SJSA1 (cell line): ENCODE measurements around the gene NCK2. TPM values are rescaled to one million over a fixed set of nuclear protein-coding genes. Genes with fewer than 3 reads are reported as not detected.

Experiments used
- DNase-seq, 2 experiments: peaks; one replicate each; pipeline ENCODE4 v3.0.0-alpha.2; 2015 to 2020; ENCODE audit warnings: low spot score in 2 of 2, low read depth in 1 of 2
- H3K27ac ChIP-seq: fragments of 250-450 bp; sonication (Bioruptor Pico); 2 replicates; pipeline ENCODE4 v1.5.1; 2020; ENCODE audit warnings: mild to moderate bottlenecking, moderate library complexity
- H3K27me3 ChIP-seq: fragments of 250-450 bp; sonication (Bioruptor Pico); replicated peaks from 2 replicates; pipeline ENCODE4 v1.5.1; 2020; ENCODE audit warnings: mild to moderate bottlenecking, moderate library complexity
- H3K36me3 ChIP-seq: fragments of 250-450 bp; sonication (Bioruptor Pico); 2 replicates; pipeline ENCODE4 v1.5.1; 2020; ENCODE audit warnings: mild to moderate bottlenecking
- H3K4me1 ChIP-seq: fragments of 250-450 bp; sonication (Bioruptor Pico); replicated peaks from 2 replicates; pipeline ENCODE4 v1.6.1; 2021; ENCODE audit warnings: mild to moderate bottlenecking
- H3K4me3 ChIP-seq: fragments of 250-450 bp; sonication (Bioruptor Pico); 2 replicates; pipeline ENCODE4 v1.5.1; 2020; ENCODE audit warnings: mild to moderate bottlenecking
- H3K9me3 ChIP-seq: fragments of 250-450 bp; sonication (Bioruptor Pico); replicated peaks from 2 replicates; pipeline ENCODE4 v1.5.1; 2020; ENCODE audit warnings: mild to moderate bottlenecking
- total RNA-seq: library from RNA; depleted of rRNA; stranded (reverse); fragments of >200 nt; shearing (Covaris generic); gene quantifications from 2 replicates; pipeline ENCODE4 v1.2.3, GENCODE V29; 2014

Gene NCK2
- total RNA-seq, 1 experiment from 2014 or later = 47.1 TPM

DNA sequence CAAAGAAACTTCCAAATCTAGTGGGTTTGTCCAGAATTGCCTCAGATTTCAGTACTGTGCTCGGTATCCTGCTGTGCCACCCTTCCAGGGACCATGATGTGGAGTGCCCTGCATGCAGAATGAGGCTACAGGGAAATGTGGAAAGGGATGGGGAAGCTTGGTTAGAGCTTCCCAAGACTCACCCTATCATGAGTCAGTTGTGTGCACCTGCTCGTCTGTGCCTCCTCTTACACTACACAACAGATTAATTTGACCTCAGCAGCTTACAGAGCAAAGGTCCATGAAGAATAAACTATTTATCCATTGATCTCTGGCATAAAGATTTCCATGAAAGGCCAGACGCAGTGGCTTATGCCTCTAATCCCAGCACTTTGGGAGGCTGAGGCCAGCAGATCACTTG lies 21.3 kb upstream of the NCK2 start:
- Histone ChIP-seq H3K27ac (no peak overlapping the region), H3K4me1 (no peaks in the 10 kb centered on the region), H3K27me3 (no peaks in the 10 kb centered on the region), H3K9me3 (no peaks in the 10 kb centered on the region), H3K4me3 (no peak overlapping the region), H3K36me3 (no peaks in the 10 kb centered on the region)
- DNase-seq = no peak

DNA sequence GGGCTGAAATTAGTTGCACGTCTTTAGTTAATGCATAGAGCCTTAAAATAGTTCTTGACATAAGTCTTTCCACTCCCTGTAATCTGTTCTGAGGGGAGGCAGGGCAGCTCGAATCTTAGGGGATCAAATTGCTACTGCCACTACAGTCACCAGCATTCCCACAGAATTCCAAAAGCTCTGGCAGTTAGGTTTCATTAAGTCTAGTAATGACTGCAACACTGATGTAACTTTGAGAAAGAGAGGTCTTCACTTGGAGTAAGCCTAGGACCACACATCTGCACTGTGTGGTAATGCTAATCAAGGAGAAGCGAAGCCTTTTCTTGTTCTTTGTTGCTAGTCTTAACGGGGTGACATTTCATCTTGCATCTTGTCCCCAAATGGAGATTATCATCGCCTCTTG lies 19.3 kb upstream of the NCK2 start:
- Histone ChIP-seq H3K4me3 (no peak overlapping the region), H3K36me3 (no peaks in the 10 kb centered on the region), H3K27me3 (no peaks in the 10 kb centered on the region), H3K9me3 (no peaks in the 10 kb centered on the region), H3K27ac (no peak overlapping the region), H3K4me1 (no peaks in the 10 kb centered on the region)
- DNase-seq = no peak

DNA sequence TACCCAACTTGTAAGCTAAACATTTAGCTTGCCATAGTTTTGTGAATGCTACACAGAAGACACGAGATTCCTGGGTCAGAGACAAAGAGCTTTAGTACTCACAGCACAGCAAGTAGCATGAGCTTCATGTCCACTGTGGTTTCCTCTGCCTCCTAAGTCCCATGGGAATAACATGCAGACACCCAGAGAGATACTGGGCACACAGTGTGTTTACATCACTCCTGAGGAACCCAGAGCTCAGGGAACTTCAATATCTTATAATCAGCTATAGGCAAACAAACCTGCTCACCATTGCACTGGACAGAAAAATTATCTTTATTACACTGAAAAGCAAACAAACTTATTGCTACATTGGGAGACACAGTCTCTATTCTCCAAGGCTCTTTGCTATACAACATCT lies 14.5 kb upstream of the NCK2 start:
- Histone ChIP-seq H3K36me3 (no peaks in the 10 kb centered on the region), H3K27ac (no peak overlapping the region), H3K27me3 (no peaks in the 10 kb centered on the region), H3K4me1 (peaks cover 9% of the 10 kb centered on the region), H3K9me3 (0 out of 2 replicates have a peak, but pooled peaks cover 4% of the 10 kb centered on the region), H3K4me3 (no peak overlapping the region)
- no peak for DNase-seq

DNA sequence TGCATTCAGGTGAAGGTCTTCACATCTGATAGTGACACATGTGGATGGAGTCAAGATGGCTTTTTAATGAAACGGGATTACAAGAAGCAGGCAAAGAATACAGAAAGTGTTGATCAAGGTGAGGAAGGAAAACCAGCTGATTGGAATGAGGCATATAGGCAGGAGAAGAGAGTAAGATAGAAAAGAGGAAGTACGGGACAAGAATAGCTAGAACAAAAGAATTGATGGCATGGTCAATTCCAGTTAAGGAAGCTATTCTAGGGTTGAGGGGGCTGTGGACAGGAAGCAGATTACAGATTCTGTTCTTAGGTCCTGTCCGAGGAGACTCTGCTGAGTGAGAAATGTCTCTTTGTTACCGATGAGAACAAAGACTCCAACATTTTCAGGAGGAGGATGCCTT lies 13.2 kb upstream of the NCK2 start:
- H3K36me3 ChIP-seq = no peaks in the 10 kb centered on the region
- 0 out of 2 replicates have a peak, but pooled peaks cover 4% of the 10 kb centered on the region for H3K9me3 ChIP-seq
- no peak overlapping the region for H3K27ac ChIP-seq
- H3K4me3 ChIP-seq = no peak overlapping the region
- DNase-seq = no peak
- H3K4me1 ChIP-seq = peaks cover 16% of the 10 kb centered on the region
- H3K27me3 ChIP-seq = no peaks in the 10 kb centered on the region

GRCh38 chr2:105732101-105732500 lies 12.6 kb upstream of the NCK2 start:
- no peaks in the 10 kb centered on the region for H3K27me3 ChIP-seq
- no peak overlapping the region for H3K27ac ChIP-seq
- no peaks in the 10 kb centered on the region for H3K36me3 ChIP-seq
- peaks cover 16% of the 10 kb centered on the region for H3K4me1 ChIP-seq
- no peak overlapping the region for H3K4me3 ChIP-seq
- no peak for DNase-seq
- H3K9me3 ChIP-seq = 0 out of 2 replicates have a peak, but pooled peaks cover 4% of the 10 kb centered on the region

- Histone ChIP-seq H3K27ac (no peak overlapping the region), H3K36me3 (no peaks in the 10 kb centered on the region), H3K4me3 (no peak overlapping the region), H3K9me3 (0 out of 2 replicates have a peak, but pooled peaks cover 4% of the 10 kb centered on the region), H3K4me1 (peaks cover 16% of the 10 kb centered on the region), H3K27me3 (no peaks in the 10 kb centered on the region)
- no peak for DNase-seq
These were observed 11.6 kb upstream of the NCK2 start for GRCh38 chr2:105732955-105733607.

DNA sequence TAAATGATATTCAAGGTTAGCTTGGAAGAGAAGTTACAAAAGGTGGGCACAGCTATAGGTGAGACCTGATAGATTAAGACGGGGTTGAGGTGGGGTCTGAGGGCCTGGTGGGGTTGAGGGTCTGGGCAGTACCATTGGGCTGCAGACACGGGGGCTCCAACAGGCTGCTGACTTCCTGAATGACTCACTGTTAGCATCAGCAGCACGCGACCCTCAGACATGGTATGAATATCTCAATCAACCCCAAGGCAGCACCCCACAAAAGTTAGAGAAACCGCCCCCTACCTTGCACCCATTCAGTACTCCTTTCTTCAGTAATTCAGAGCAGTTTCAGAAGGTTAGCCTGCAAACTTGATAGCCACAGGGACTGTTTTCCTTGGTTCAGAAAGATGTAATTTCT lies 10.8 kb upstream of the NCK2 start:
- no peaks in the 10 kb centered on the region for H3K36me3 ChIP-seq
- H3K9me3 ChIP-seq = 0 out of 2 replicates have a peak, but pooled peaks cover 4% of the 10 kb centered on the region
- H3K27ac ChIP-seq = no peak overlapping the region
- no peak overlapping the region for H3K4me3 ChIP-seq
- peaks cover 16% of the 10 kb centered on the region for H3K4me1 ChIP-seq
- no peak for DNase-seq
- H3K27me3 ChIP-seq = no peaks in the 10 kb centered on the region

- peak overlapping the region; percentile 16; the same call in 1 of the 2 replicates for H3K27ac ChIP-seq
These were observed 9.8 kb upstream of the NCK2 start for GRCh38 chr2:105734762-105735538.

GRCh38 chr2:105736145-105736544 lies 8.6 kb upstream of the NCK2 start:
- H3K36me3 ChIP-seq = no peaks in the 10 kb centered on the region
- peaks cover 16% of the 10 kb centered on the region for H3K4me1 ChIP-seq
- no peak for DNase-seq
- 0 out of 2 replicates have a peak, but pooled peaks cover 4% of the 10 kb centered on the region for H3K9me3 ChIP-seq
- H3K27ac ChIP-seq = no peak overlapping the region
- no peaks in the 10 kb centered on the region for H3K27me3 ChIP-seq
- no peak overlapping the region for H3K4me3 ChIP-seq

More at GRCh38 chr2:105734762-105735538, 9.8 kb upstream of the NCK2 start:
- H3K4me1 ChIP-seq = peaks cover 16% of the 10 kb centered on the region
- H3K4me3 ChIP-seq = no peak overlapping the region
- DNase-seq = peak in 1 of 2 experiments; percentile 64
- H3K27me3 ChIP-seq = no peaks in the 10 kb centered on the region
- no peaks in the 10 kb centered on the region for H3K36me3 ChIP-seq
- 0 out of 2 replicates have a peak, but pooled peaks cover 4% of the 10 kb centered on the region for H3K9me3 ChIP-seq

DNA sequence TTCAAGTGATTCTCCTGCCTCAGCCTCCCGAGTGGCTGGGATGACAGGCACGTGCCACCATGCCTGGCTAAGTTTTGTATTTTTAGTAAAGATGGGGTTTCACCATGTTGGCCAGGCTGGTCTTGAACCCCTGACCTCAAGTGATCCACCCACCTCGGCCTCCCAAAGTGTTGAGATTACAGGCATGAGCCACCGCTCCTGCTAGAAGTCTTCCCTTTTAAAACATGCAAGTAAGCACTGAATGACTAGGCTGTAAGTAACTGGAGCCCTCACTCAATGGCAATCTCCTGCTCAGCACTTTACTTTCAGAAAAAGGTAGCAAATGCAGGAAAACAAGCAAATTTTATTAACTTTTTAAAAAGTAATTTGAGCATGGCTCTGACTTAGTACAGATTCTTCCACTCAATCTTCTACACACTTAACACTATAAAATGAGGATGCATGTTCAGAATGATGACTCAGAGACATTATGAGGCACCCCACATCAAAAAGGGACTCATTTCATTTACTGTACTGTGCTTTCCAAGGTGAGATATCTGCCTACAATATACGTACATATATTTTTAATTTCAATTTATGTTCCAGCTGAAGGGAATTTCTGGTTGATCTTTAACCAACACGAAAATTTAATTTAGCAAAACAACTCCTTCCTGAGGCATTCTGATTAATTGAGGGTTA lies 6.6 kb upstream of the NCK2 start:
- Histone ChIP-seq H3K9me3 (0 out of 2 replicates have a peak, but pooled peaks cover 4% of the 10 kb centered on the region), H3K36me3 (no peaks in the 10 kb centered on the region), H3K4me3 (no peak overlapping the region), H3K27me3 (no peaks in the 10 kb centered on the region), H3K27ac (no peak overlapping the region), H3K4me1 (peaks cover 16% of the 10 kb centered on the region)
- DNase-seq = no peak

GRCh38 chr2:105738658-105739241 lies 6.0 kb upstream of the NCK2 start:
- Histone ChIP-seq H3K27me3 (no peaks in the 10 kb centered on the region), H3K27ac (no peak overlapping the region), H3K9me3 (0 out of 2 replicates have a peak, but pooled peaks cover 4% of the 10 kb centered on the region), H3K36me3 (no peaks in the 10 kb centered on the region), H3K4me1 (peaks cover 21% of the 10 kb centered on the region), H3K4me3 (no peak overlapping the region)
- DNase-seq = no peak

GRCh38 chr2:105739426-105739825 lies 5.3 kb upstream of the NCK2 start:
- no peak overlapping the region for H3K27ac ChIP-seq
- 0 out of 2 replicates have a peak, but pooled peaks cover 4% of the 10 kb centered on the region for H3K9me3 ChIP-seq
- no peaks in the 10 kb centered on the region for H3K27me3 ChIP-seq
- DNase-seq = no peak
- H3K36me3 ChIP-seq = no peaks in the 10 kb centered on the region
- H3K4me1 ChIP-seq = peaks cover 24% of the 10 kb centered on the region
- H3K4me3 ChIP-seq = no peak overlapping the region

DNA sequence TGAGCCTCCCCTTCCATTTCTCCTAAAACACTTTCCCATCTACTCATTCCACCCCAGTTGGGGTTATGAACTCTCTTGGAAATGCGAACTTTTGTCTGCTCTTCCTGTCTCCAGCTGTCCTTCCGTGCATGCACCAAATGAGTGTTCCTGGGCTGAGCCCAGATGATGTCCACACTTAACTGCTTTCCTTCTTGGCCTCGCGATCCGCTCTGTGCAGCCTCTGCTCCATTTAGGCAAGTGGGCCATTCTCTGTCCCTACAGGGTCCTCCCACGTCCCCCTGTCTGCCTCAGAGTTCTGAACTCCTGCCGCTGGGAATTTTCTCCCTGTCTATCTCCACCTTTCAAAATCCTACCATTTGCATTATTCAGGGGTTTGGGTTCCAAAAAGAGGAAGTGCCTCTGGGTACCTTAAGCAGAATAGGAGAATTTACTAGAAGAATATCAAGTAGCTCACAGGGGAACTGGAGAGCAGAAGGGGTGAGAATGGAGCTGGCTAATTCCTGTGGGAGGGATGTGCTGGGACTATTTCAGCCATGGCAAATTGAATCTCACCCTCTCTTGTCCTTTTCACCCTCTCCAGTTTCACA lies 4.7 kb upstream of the NCK2 start:
- Histone ChIP-seq H3K36me3 (peaks cover 1% of the 10 kb centered on the region), H3K27ac (no peak overlapping the region), H3K4me1 (peaks cover 18% of the 10 kb centered on the region), H3K27me3 (no peaks in the 10 kb centered on the region), H3K4me3 (no peak overlapping the region), H3K9me3 (no peaks in the 10 kb centered on the region)
- DNase-seq = no peak
